GM18873 (cell line): ENCODE data around the gene SLC39A11.
"Not testable (repeated sequence)": the region's sequence is repeated elsewhere in the genome, so short reads cannot be mapped to it uniquely, and the experiment has no call there.

ENCODE experiments used
- ATAC-seq: cut with Tn5 transposase; IDR thresholded peaks from one replicate; pipeline ENCODE4 v1.9.1; 2021; ENCODE audit warnings: mild to moderate bottlenecking, moderate library complexity, moderate number of reproducible peaks; ENCODE audit not compliant: unreplicated experiment, low FRiP score

SLC39A11 gene

GRCh38 chr17:72811976-72812687 lies 280.4 kb downstream of the SLC39A11 start:
- no peak for ATAC-seq

GRCh38 chr17:72810991-72811508 lies 281.4 kb downstream of the SLC39A11 start:
- ATAC-seq: no peak

DNA sequence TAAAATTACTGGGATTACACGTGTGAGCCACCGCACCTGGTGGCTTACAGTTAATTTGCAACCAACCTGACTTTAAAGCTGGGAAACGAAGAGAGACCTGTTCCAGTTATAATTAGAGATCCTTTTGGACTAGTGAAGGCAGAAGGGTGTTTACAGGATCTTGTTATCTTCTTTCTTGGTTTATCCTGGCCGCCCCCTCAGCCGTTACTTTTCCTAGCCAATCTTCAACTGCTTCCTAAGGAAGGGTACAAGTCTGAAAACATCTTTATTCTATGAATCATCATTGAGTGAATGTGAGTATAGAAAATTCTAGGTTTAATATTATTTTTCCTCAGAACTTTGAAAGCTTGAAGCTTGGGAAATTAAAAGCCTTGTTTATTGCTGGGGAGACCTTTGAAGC lies 286.5 kb downstream of the SLC39A11 start:
- no peak for ATAC-seq

DNA sequence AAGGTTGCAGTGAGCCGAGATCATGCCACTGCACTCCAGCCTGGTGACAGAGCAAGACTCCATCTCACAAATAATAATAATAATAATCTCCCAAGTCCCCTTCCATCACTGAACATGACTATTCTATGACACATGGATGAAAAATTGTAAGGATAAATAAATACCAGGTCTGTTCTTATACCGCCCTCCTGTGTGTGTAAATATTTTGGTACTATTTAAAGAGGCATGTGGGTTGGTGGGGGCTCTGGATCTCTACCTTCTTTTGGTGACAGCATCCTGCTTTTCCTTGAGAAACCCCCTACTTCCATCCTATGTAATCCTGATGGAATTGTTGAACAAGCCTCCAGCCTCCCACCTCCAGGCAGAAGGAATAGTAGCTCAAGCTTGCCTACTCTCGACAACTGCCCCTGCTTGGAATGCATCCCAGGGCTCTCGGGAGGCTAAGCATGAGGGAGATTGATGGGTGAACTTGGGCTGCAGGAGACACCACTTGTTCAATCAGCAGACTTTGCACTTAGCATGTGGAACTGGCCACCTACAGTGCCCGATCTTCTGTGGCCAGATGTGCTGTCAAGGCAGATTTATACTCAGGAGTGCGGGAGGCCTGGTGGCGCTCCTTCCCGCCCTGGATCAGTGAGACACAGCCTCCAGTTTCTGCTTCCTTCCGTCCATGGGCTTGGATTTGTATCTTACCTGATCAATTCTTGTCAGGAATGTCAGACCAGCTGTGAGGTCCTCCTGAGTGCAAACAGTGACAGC lies 287.4 kb downstream of the SLC39A11 start:
- ATAC-seq: no peak

GRCh38 chr17:72802726-72803125 lies 289.8 kb downstream of the SLC39A11 start:
- no peak for ATAC-seq

DNA sequence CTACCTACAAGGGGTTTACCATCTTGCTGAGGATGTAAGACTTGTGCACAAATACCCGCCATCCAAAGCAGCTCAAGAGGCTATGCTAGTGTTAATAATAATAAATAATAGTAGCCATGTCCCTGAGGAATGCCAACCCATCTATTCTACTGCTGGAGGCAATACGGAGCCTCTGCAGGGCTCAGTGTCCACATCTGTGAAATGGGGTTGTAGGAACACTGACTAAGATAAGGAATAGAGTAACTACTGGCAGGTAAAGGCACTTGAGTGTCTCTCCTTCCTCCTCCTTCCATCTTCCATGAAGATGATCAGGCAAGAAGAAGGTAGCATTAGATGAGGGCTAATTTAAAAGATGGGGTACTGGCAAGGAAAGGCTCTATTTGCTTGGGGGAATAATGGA lies 295.3 kb downstream of the SLC39A11 start:
- ATAC-seq: no peak

DNA sequence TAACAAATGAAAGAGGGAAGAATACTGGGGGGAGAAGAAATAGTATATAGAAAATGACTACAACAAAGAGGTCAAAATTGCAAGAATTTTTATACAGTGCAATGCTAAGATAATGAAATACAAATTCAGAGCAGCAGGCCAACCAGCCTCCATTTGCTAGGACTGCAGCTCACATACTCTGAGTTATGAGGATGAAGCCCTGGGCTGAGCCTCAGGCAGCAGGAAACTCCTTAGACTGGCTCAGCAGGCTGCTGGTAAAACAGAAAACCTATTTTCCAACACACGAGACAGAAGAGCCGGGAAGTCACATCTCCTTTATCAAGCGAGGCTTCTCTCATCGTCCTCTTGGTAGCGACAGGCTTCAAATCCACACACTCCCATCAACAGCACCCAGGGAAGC lies 296.5 kb downstream of the SLC39A11 start:
- ATAC-seq: no peak

DNA sequence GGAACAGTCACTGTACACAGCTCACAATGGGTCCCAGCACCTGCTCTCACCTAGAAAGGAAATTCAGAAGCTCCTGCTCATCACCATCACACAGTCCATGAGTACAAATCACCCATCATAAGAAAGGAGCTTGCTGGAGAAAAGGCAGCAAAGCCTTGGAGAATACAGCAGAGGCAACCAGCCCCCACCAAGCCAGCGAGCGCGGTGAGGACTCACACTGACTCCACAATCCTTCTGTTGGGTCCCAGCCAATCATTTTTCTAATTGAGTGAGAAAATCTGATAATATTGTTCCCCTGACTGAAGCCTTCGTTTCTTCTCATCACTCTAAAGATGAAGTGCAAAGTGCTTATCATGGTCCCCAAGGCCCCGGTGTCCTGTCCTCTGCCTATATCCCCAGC lies 298.3 kb downstream of the SLC39A11 start:
- no peak for ATAC-seq

GRCh38 chr17:72792771-72793170 lies 299.7 kb downstream of the SLC39A11 start:
- ATAC-seq: no peak

- no peak for ATAC-seq
Observed at GRCh38 chr17:72790190-72790589, 302.3 kb downstream of the SLC39A11 start.

- no peak for ATAC-seq
Observed at GRCh38 chr17:72789711-72790110, 302.8 kb downstream of the SLC39A11 start.

DNA sequence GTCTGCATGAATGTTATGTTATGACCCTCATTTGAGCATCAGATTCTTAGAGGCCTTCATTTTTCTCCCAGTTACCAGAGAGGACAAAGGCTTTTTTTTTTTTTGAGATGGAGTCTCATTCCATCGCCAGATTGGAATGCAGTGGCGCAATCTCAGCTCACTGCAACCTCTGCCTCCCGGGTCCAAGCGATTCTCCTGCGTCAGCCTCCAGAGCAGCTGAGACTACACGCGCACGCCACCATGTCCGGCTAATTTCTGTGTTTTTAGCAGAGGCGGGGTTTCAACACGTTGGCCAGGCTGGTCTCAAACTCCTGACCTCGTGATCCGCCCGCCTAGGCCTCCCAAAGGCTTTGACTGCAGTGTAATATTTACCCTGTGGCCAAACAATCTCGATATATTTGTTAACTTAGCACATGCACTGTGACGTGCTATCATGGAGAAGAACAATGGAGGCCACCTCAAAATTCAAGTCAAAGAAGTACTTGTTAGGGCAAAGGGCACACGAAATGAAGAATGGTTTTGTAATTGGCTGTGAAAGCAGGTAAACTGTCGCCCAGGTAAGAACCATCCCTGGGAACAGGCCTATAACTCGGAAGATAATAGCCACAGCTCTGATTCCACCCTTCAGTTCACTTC lies 303.4 kb downstream of the SLC39A11 start:
- ATAC-seq: no peak

GRCh38 chr17:72786209-72786608 lies 306.3 kb downstream of the SLC39A11 start:
- no peak for ATAC-seq

DNA sequence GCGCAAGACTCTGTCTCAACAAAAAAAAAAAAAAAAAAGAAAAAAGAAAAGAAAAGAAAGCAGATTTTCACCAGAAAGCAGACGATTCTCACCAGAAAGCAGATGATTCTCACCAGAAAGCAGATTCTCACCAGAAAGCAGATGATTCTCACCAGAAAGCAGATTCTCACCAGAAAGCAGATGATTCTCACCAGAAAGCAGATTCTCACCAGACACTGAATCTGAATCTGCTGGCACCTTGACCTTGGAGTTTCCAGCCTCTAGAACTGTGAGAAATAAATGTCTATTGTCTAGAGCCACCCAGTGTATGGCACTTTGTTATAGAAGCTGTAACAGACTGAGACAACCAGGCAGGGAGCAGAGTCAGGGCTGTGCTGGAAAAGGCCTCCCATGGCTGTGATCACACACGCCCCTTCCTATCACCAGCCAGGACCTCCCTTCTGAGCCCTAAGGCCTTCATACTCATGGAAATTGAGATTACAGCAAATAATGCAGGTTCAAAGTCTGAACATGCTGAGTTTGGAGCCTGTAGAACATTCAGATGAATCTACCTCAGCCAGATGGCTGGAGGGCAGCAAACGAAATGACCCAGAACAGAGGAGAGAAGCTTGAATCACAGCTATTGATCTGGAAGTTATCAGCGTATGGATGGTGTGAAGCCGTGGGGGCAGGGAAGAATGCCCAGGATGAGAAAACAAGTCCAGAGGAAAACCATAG lies 309.3 kb downstream of the SLC39A11 start:
- ATAC-seq: no peak

- ATAC-seq: not testable (repeated sequence)
Observed at GRCh38 chr17:72782437-72782836, 310.1 kb downstream of the SLC39A11 start.

DNA sequence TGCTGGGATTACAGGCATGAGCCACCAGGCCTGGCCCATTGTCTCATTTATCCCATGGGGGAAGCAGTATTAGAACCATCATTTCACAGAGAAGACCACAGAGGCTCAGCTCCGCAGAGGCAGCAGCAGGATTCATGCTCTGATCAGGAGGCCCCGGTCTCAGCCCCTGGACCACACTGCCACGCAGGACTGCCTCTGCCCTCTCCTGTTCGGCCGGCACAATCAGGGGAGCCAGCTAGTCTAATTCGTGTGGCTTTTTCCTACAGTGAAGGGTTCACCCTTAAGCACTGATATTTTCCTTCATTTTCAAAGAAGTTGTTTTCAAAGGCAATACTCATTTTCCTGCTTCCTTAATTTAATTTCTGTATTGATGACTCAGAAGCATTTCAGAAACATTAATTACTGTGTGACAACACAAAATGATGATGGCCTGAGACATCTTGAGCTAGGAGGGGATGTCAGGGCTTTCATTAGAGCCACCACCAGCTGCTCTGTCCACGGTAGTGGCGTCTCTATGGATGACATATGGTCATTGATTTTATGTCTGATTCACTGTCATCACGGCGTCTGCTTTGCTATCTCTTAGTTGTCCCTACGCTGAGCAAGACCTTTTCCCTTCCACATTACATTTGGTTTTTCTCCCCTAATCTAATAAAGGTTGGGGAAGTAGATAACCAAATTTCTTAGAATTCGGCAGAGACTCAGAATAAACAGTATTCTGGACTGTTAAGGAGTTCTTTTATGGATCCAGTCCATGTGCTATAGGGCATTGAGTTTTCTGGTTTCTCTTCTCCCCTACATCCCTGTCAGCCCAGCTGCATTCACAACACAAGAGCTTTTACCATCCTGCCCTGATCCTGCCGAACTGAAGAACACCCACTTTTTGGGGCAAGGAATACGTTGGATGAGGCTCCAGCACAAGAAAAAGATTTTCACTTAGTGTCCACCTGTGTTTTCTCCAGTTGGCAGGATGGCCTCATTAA lies 314.0 kb downstream of the SLC39A11 start:
- no peak for ATAC-seq

GRCh38 chr17:72775919-72776318 lies 316.6 kb downstream of the SLC39A11 start:
- no peak for ATAC-seq

DNA sequence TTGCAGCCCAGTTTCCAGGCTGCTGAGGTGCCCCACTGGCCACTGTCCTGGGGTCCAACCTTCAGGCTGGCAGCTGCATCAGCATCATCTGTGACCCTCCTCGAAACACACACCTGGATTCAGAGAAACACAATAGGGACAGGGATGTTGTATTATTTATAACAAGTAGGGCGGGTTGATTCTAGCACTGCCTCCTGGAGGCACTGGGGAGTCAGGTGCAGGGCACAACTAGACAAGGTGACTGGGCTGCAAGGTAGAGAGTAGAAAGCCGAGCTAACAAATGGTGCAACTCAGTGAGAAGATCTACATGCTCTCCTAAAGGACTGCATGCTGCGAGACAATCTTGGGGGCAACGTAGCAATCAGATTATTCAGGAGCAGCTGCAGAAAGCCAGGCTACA lies 317.3 kb downstream of the SLC39A11 start:
- no peak for ATAC-seq

DNA sequence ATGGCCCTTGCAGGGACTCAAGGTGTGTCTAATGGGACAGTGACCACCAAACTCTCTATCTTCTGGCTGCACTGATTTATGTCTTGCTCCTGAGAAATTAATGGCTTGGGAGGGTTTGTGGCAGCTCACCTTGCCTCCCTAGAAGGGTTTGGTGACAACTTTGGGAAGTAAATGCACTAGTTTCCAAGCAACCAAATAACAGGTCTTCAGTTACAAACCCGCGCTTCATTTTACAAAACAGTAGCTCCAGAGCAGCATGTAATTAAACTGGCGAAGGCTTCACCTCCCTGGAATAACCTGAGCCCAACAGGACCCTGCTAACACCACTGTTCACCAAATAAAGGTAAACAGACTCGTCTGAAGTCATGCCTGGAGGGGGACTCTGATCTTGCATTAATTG lies 318.3 kb downstream of the SLC39A11 start:
- no peak for ATAC-seq

- not testable (repeated sequence) for ATAC-seq
Observed at GRCh38 chr17:72773225-72773624, 319.3 kb downstream of the SLC39A11 start.
